ENCODE data around the gene SLC37A3.

SLC37A3 gene

DNA sequence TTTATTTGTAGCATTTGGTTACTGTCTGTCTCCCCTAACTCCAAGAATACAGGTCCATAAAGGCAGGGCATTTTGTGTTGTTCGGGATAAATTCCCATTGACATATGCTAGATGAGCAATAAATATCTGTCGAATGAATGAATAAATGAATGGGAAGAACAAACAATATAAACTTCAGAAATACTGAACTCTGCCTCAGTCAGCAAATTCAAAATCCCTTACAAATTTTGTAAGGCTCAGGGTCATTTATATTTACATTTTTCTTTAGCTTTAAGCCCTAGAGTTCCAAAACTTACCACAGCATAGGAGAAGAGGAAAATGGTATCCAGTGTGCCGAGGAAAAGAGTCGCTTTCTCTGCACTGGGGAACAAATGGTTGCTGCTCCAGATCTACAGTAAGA is 29.0 kb downstream of the SLC37A3 start:
- Histone ChIP-seq H3K9me2 (ENCODE audit: low read depth, low read length) (no peaks in the 10 kb centered on the region), H3F3A (ENCODE audit: insufficient read depth, low read length) (no peaks in the 10 kb centered on the region), H3K27ac (ENCODE audit: low read depth, low read length, poor library complexity, severe bottlenecking) (no peak overlapping the region), H3K4me1 (ENCODE audit: insufficient read depth, low read length, severe bottlenecking) (no peaks in the 10 kb centered on the region), H3K79me2 (ENCODE audit: insufficient read depth, low read length) (no peaks in the 10 kb centered on the region), H3K9ac (ENCODE audit: low read length) (no peak overlapping the region), H3K27me3 (ENCODE audit: insufficient read depth, low read length) (no peaks in the 10 kb centered on the region), H4K20me1 (ENCODE audit: insufficient read depth, low read length) (no peaks in the 10 kb centered on the region), H3K9me3 (ENCODE audit: low read length) (no peaks in the 10 kb centered on the region), H3K4me3 (ENCODE audit: low read depth, low read length, poor library complexity, severe bottlenecking) (no peak overlapping the region), H3K36me3 (ENCODE audit: insufficient read depth, low read length) (no peaks in the 10 kb centered on the region), H2AFZ (ENCODE audit: low read length) (no peak overlapping the region), H3K4me2 (ENCODE audit: low read length) (no peak overlapping the region)
- TF ChIP-seq EZH2 (IDR thresholded peaks at IDR 0.05; ENCODE audit: borderline replicate concordance, low read length) = no peak
- TF ChIP-seq, protein P1, sequence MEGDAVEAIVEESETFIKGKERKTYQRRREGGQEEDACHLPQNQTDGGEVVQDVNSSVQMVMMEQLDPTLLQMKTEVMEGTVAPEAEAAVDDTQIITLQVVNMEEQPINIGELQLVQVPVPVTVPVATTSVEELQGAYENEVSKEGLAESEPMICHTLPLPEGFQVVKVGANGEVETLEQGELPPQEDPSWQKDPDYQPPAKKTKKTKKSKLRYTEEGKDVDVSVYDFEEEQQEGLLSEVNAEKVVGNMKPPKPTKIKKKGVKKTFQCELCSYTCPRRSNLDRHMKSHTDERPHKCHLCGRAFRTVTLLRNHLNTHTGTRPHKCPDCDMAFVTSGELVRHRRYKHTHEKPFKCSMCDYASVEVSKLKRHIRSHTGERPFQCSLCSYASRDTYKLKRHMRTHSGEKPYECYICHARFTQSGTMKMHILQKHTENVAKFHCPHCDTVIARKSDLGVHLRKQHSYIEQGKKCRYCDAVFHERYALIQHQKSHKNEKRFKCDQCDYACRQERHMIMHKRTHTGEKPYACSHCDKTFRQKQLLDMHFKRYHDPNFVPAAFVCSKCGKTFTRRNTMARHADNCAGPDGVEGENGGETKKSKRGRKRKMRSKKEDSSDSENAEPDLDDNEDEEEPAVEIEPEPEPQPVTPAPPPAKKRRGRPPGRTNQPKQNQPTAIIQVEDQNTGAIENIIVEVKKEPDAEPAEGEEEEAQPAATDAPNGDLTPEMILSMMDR (IDR thresholded peaks at IDR 0.05; ENCODE audit: low read length) = no peak

DNA sequence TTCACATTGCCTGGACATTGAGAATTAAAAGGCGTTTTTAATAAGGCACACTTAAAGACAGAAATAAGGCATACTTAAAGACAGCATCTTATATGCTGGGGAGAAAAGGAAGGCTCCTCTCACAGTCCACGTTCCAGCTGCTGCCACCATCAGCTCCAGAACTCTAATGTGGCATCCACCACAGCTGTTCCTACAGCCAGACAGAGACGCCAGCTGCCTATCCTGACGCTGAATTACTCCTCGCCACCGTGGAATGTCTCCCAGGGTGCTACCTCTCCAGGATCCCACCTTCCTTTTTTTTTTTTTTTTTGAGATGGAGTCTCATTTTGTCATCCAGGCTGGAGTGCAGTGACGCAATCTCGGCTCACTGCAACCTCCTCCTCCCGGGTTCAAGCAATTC is 30.8 kb downstream of the SLC37A3 start:
- no peaks in the 10 kb centered on the region for H3K79me2 ChIP-seq (ENCODE audit: insufficient read depth, low read length)
- H3K4me3 ChIP-seq (ENCODE audit: low read depth, low read length, poor library complexity, severe bottlenecking) = no peak overlapping the region
- H4K20me1 ChIP-seq (ENCODE audit: insufficient read depth, low read length) = no peaks in the 10 kb centered on the region
- H3K4me2 ChIP-seq (ENCODE audit: low read length) = no peak overlapping the region
- no peaks in the 10 kb centered on the region for H3K9me3 ChIP-seq (ENCODE audit: low read length)
- H3K27ac ChIP-seq (ENCODE audit: low read depth, low read length, poor library complexity, severe bottlenecking) = no peak overlapping the region
- H3F3A ChIP-seq (ENCODE audit: insufficient read depth, low read length) = no peaks in the 10 kb centered on the region
- no peaks in the 10 kb centered on the region for H3K27me3 ChIP-seq (ENCODE audit: insufficient read depth, low read length)
- no peak overlapping the region for H2AFZ ChIP-seq (ENCODE audit: low read length)
- H3K4me1 ChIP-seq (ENCODE audit: insufficient read depth, low read length, severe bottlenecking) = no peaks in the 10 kb centered on the region
- no peak for TF ChIP-seq EZH2 (IDR thresholded peaks at IDR 0.05; ENCODE audit: borderline replicate concordance, low read length)
- TF ChIP-seq, protein P1 (IDR thresholded peaks at IDR 0.05; ENCODE audit: low read length) = no peak
- H3K9me2 ChIP-seq (ENCODE audit: low read depth, low read length) = no peaks in the 10 kb centered on the region
- no peak overlapping the region for H3K9ac ChIP-seq (ENCODE audit: low read length)
- H3K36me3 ChIP-seq (ENCODE audit: insufficient read depth, low read length) = no peaks in the 10 kb centered on the region

DNA sequence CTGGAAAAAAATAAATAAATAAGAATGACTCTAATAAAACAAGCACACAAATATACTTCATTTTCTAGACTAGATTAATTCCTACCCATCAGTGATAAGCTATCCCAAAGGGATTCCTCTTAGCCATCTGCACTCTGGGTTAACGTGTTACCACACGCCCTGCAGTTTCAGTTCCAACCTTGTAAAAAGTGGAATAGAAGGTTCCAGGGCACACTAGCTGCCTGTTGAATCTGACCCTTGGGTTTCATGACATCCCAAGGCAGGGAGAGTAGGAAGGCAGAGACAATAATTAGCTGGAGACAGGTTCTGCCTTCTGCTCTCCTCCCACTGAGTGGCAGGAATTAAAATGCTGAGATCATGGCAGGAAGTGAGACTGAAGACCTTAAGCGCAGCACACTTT is 33.5 kb downstream of the SLC37A3 start:
- Histone ChIP-seq H3K27ac (ENCODE audit: low read depth, low read length, poor library complexity, severe bottlenecking) (no peak overlapping the region), H3K4me1 (ENCODE audit: insufficient read depth, low read length, severe bottlenecking) (no peaks in the 10 kb centered on the region), H3K9me3 (ENCODE audit: low read length) (no peaks in the 10 kb centered on the region), H3K4me2 (ENCODE audit: low read length) (no peak overlapping the region), H3K9me2 (ENCODE audit: low read depth, low read length) (no peaks in the 10 kb centered on the region), H3K36me3 (ENCODE audit: insufficient read depth, low read length) (no peaks in the 10 kb centered on the region), H3K9ac (ENCODE audit: low read length) (no peak overlapping the region), H3K79me2 (ENCODE audit: insufficient read depth, low read length) (no peaks in the 10 kb centered on the region), H4K20me1 (ENCODE audit: insufficient read depth, low read length) (no peaks in the 10 kb centered on the region), H2AFZ (ENCODE audit: low read length) (no peak overlapping the region), H3K4me3 (ENCODE audit: low read depth, low read length, poor library complexity, severe bottlenecking) (no peak overlapping the region), H3F3A (ENCODE audit: insufficient read depth, low read length) (no peaks in the 10 kb centered on the region), H3K27me3 (ENCODE audit: insufficient read depth, low read length) (no peaks in the 10 kb centered on the region)
- TF ChIP-seq EZH2 (IDR thresholded peaks at IDR 0.05; ENCODE audit: borderline replicate concordance, low read length) = no peak
- TF ChIP-seq, protein P1 (IDR thresholded peaks at IDR 0.05; ENCODE audit: low read length) = no peak
